ENCODE results near the gene CCDC102A.

DNA sequence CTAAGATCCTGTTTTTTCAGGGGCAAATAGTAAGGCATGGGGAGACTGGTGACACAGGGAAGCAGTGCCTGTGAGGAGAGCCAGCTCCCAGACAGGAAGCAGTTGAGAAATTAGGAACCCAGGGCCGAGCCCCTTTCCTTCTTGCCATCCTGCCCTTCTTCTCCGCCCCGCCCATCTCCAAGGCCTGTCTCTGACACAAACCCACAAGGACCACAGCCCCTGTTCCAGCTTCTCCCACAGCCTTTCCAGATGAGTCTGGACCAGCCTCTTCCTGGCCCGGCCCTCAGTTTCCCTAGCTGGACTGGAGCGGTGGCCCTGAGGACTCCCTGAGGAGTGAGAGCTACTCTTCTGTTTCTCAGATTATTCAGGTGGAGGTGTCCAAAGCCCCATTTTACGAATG, 9.9 kb downstream of the CCDC102A start:
- TF ChIP-seq, protein P1, sequence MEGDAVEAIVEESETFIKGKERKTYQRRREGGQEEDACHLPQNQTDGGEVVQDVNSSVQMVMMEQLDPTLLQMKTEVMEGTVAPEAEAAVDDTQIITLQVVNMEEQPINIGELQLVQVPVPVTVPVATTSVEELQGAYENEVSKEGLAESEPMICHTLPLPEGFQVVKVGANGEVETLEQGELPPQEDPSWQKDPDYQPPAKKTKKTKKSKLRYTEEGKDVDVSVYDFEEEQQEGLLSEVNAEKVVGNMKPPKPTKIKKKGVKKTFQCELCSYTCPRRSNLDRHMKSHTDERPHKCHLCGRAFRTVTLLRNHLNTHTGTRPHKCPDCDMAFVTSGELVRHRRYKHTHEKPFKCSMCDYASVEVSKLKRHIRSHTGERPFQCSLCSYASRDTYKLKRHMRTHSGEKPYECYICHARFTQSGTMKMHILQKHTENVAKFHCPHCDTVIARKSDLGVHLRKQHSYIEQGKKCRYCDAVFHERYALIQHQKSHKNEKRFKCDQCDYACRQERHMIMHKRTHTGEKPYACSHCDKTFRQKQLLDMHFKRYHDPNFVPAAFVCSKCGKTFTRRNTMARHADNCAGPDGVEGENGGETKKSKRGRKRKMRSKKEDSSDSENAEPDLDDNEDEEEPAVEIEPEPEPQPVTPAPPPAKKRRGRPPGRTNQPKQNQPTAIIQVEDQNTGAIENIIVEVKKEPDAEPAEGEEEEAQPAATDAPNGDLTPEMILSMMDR (IDR thresholded peaks at IDR 0.05): no peak
- no peak for TF ChIP-seq POLR2A (IDR thresholded peaks at IDR 0.05)
